DMS153 treated with DMSO at 0.1 percent for 48 hours (cell line): ENCODE measurements around the gene SLC10A1.

Experiments used
- DNase-seq: peaks from one replicate; lab custom pipeline; 2025; ENCODE audit not compliant: unreplicated experiment; lab: John Stamatoyannopoulos, UW

Gene SLC10A1

DNA sequence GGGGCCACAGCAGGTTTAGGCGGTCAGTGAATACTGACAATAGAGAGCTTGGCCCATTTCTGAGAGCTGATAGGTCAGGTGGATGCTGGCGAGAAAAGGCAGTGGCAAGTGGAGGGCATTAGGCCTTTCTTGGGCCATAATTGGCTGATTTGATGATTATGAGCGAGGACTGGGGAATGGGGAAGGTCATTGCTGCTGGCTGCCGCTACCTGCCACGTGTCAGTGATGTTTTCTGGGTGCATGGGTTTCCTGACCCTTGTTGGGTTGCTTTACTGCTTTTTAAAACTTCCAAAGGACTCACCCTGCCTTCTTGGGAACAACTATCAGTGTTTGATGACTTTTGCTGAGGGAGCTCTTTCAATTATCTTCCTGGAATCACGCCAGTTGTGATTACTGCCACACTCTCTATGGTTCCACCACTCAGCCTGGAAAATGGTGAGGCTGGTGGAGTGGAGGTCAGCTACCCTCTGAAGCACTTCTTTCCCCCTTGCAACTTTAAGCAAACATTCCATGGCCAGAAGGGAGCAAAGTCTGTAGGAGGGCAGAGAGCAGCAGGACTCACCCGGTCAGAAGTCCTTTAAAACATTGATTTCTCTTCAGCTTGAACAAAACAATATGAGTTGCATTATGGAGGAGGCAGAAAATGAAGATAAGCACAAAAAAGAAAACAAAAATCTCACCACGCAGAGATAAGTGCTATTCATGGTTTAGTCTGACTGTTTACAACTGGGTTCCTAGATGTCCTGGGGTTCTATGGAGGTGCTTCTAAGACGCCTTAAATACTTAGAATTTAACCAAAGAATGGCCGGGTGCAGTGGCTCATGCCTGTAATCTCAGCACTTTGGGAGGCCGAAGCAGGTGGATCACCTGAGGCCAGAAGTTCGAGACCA lies 12.1 kb upstream of the SLC10A1 start:
- DNase-seq: no peak

- no peak for DNase-seq
Measured at GRCh38 chr14:69807192-69807591, 10.2 kb upstream of the SLC10A1 start.

DNA sequence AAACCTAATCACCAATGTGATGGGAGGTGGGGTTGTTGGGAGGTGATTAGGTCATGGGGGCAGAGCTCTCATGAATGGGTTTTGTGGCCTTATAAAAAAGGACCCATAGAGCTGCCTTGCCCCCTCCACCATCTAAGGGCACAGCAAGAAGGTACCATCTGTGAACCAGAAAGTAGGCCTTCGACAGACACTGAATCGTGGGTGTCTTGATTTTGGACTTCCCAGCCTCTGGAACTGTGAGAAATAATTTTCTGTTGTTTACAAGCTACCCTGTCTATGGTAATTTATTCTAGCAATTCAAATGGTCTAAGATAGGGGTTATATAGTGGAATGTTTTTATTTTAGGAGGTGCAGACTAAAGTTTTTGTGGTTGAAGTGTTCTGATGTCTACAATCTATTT lies 7.9 kb upstream of the SLC10A1 start:
- no peak for DNase-seq

- DNase-seq: no peak
Measured at GRCh38 chr14:69803753-69804152, 6.7 kb upstream of the SLC10A1 start.

GRCh38 chr14:69798339-69798735 lies 1.3 kb upstream of the SLC10A1 start:
- no peak for DNase-seq

DNA sequence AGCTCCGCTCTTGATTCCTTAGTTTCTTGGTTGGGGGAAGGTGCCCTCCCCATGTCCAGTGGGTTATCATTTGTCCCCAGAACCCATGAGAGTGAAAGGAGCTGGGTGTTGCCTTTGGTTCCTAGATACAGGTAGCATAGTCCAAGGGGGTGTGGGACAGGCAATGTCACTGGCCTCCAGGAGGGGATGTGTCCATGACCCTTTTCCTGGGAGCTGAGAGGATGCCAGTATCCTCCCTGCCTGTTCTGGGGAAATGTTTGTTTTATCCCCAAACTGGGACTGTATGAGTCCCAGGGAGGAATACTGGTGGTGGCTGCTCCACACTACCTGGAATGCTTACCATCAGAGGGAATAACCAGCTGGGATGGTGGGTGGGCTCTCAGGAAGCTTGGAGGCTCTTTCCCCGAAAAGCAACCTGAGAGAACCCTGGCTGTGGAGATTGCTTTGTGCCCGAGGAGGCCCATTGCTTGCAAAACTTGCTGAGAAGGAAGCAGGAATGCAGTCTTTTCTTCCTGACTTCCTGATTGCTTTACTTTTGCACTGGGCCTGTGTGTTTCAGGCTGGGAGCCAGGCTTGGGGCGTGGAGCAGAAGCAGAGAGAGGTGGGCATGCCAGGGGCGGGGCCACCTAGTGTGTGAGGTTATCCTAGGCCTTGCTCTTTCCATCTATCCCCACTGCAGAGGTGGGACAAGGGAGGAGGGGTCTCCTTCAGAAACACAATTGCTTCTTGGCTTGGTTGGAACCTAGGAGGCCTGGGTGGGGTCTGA lies 715 bp upstream of the SLC10A1 start:
- no peak for DNase-seq

GRCh38 chr14:69795691-69796090 lies 1.4 kb downstream of the SLC10A1 start:
- no peak for DNase-seq

- DNase-seq: no peak
Measured at GRCh38 chr14:69794791-69795190, 2.2 kb downstream of the SLC10A1 start.

GRCh38 chr14:69792887-69793421 lies 4.1 kb downstream of the SLC10A1 start:
- no peak for DNase-seq

- DNase-seq: no peak
Measured at GRCh38 chr14:69789118-69789640, 7.9 kb downstream of the SLC10A1 start.

DNA sequence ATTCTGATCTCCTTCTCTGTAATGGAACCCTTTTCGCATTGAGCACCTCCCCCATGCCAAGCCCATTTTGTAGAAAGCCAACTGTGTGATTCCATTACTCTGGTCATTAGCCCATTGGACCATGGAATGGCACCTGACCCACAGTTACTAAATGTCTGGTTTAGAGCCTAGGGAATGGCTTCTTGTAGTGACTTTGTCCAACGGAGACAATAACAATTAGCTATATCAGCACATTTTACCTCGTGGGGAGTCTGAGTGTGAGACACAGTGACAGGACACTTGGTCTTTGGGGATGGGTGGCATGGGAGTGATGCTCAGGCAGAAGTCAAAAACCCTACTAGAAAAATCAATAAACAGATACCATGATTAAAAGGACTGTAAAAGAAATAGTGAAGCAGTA lies 10.4 kb downstream of the SLC10A1 start:
- no peak for DNase-seq

DNA sequence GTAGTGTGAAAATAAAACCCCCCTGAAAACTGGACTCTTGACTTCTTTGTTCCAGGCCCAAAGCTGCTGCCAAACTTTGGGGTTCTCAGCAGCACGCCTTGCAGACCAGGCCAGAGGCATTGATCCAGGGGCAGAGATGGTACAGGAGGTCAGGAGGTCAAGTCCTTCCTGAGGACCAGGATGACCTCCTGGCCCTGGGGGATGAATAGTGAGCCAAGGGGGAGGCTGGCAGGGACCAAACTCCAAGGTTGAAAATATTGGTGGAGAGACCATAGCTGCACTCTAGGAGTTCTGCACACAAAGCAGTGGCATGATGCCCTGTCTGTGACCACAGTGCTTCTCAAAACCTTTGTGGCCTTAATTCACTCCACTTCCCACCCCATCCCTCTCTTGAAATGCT lies 12.1 kb downstream of the SLC10A1 start:
- no peak for DNase-seq

DNA sequence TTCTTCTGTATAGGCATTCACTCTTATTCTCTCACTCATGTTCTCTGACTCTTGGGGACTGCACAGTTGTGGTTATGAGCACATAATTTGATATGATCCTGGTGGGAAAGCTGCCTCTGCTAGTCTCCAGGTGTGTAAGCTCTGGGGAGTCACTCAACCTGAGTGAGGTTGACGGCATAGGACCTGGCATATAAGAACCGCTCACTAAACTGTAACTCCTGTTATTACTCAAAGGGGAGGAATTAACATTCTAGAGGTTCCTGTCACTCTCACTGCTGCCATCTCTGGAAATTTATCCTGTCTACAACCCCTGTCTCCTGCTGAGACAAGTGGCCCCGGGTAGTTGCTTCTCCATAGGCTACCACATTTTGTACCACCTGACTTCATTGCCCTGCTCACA lies 16.1 kb downstream of the SLC10A1 start:
- no peak for DNase-seq

DNA sequence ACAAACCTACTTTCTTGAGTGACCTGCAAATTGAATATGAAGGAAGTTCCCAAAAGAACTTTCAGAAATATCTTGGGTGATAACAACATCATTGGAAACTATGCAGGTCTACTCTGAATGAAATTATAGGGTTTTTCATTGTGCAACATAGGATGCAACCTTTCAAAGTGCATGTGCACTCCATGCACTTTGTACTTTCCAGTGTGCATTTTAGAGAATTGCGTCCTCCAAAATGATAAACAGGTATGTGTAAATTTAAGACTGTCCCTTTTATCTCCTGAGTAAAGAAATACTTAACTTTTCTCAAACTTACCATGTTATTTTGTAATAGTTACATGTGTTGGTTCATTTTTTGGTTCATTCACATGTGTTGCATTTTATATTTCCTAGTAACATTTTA lies 16.9 kb downstream of the SLC10A1 start:
- no peak for DNase-seq

DNA sequence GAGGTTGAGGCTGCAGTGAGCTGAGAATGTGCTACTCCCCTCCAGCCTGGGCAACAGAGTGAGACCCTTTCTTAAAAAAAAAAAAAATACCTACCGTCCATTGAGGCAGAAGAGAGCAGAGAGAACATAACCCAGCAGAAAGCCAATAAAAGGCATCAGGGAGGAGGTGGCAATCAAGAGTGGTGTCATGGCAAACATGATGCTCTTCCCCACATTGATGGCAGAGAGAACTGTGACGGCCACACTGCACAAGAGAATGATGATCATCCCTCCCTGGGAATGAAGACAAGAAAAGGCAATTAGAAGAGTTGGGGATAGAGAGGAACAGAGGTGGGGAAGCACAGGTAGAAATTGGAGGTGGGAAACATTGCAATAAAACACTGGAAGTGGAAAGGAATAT lies 18.0 kb downstream of the SLC10A1 start:
- DNase-seq: no peak

DNA sequence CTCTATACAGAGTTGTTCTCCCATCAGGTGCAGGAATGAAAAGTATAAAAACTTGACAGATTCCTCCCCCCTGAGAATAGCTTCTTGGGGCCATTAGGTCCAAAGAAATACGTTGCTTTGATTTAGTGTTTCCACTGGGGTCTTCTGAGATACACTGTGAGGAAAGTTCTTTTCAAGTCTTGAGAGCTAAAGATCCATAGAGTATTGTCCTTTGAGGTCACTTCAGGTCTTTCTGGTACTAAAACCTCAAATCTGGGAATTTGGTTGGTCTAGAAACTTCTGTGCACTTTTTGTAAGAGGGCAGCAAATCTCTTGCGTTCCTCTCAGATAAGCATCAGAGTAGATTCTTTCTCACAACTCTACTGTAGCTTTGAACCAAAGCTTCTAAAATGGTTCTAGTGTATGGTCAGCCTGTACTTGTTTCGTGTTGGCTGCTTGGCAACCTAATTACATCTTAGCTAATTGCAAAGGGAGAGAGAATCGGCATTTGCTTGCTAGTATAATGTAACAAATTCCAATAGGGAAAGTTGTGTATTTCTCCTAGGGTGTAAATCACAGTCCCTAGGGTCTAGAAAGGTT lies 20.1 kb downstream of the SLC10A1 start:
- no peak for DNase-seq

- no peak for DNase-seq
Measured at GRCh38 chr14:69775012-69775411, 22.0 kb downstream of the SLC10A1 start.

- no peak for DNase-seq
Measured at GRCh38 chr14:69773571-69774276, 23.3 kb downstream of the SLC10A1 start.

DNA sequence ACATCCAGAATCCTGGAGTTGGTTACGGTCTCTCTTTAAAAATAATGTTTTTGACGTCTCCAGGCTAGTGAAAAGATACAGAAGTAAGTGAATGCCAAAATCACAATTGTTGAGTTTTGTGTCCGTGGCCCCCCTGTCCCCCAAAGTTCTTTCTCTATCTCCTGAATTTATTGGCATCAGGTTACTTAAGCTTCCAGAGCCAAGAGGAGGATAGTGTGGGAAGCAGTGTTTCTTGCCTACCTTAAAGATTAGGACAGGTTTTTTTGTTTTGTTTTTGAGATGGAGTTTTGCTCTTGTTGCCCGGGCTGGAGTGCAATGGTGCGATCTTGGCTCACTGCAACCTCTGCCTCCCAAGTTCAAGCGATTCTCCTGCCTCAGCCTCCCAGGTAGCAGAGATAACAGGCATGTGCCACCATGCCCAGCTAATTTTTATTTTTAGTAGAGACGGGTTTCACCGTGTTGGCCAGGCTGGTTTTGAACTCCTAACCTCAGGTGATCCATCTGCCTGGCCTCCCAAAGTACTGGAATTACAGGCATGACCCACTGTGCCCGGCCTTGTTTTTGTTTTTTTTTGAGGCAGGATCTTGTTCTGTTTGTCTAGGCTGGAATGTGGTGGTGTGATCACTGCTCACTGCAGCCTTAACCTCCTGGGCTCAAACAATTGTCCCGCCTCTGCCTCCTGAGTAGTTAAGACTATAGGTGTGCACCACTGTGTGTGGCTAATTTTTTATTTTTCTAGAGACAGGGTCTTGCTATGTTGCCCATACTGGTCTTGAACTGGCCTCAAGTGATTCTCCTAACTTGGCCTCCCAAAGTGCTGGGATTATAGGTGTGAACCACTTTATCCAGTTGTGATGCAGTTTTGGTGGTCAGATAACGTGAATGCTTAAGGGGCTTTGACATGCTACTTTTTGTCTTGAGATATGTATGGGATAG lies 24.7 kb downstream of the SLC10A1 start:
- DNase-seq: no peak

DNA sequence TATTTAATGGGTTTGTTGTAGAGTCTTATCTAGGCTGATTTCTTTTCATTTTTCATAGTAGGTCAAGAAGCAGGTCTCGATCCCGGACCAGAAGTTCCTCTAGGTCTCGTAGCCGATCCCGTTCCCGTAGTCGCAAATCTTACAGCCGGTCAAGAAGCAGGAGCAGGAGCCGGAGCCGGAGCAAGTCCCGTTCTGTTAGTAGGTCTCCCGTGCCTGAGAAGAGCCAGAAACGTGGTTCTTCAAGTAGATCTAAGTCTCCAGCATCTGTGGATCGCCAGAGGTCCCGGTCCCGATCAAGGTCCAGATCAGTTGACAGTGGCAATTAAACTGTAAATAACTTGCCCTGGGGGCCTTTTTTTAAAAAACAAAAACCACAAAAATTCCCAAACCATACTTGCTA lies 25.9 kb downstream of the SLC10A1 start:
- no peak for DNase-seq
